ENCODE results near the gene SIPA1L2. TPM values are rescaled to one million over a fixed set of nuclear protein-coding genes. Genes with fewer than 3 reads are reported as not detected.
A peak's percentile ranks its signal among the peaks of the same experiment; 100 is the strongest.

Gene SIPA1L2
- total and polyA plus RNA-seq, 2 of the 4 experiments (the other 2 are of a cell fraction) = 7.1 to 13.4 TPM

DNA sequence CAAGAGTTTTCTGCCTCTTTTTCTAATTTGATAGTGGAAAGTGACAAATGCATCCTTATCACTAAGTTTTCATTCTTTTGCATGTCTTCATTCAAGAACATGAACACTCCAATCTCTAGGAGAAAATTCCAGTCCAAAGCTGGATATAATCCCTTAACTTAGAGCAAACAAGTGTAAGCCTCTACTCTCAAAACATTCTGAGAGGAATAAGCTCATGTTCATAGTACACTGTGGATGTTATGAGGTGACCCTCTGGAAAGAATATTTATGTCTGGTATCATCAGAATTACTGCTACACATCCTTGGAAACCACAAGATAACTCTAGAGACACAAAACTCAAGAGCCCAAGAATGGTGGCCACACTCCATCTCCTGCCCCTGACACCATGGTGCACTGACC lies 15.1 kb downstream of the SIPA1L2 start:
- Histone ChIP-seq H4K91ac (ENCODE audit: insufficient read depth, low read depth, low read length) (peak overlapping the region; percentile 13; the same call in 1 of the 2 replicates), H3K4me1 (ENCODE audit: control insufficient read depth, insufficient read depth, low read length) (peaks cover 14% of the 10 kb centered on the region), H3K9me3 (ENCODE audit: control insufficient read depth, insufficient read depth, low read length) (no peaks in the 10 kb centered on the region), H2BK120ac (ENCODE audit: low read depth, low read length) (peak overlapping the region; percentile 52; the same call in 1 of the 2 replicates), H3K27me3 (ENCODE audit: control insufficient read depth, insufficient read depth, low read length) (no peaks in the 10 kb centered on the region), H3K4me2 (ENCODE audit: low read depth, low read length) (no peak overlapping the region), H3K4me3 (ENCODE audit: insufficient read depth, low read depth, low read length) (no peak overlapping the region), H3K9ac (ENCODE audit: low read depth, low read length) (no peak overlapping the region), H2AFZ (replicated peaks; ENCODE audit: low read length, poor library complexity) (no peak overlapping the region), H4K20me1 (ENCODE audit: insufficient read depth, low read length) (peaks cover 11% of the 10 kb centered on the region; the same call in 1 of the 2 replicates), H3K4ac (ENCODE audit: low read depth, low read length) (peak overlapping the region; percentile 72), H4K8ac (ENCODE audit: low read depth in 2 of 2, low read length in 2 of 2) (peak overlapping the region in 1 of 2 experiments; percentile 21; a peak in 1 of 4 replicates), H2BK15ac (ENCODE audit: low read depth, low read length) (peak overlapping the region; percentile 56; the same call in 1 of the 3 replicates), H3K23ac (ENCODE audit: low read depth, low read length) (0 out of 2 replicates have a peak overlapping the region, but pooled peaks have one; percentile 20), H2BK5ac (ENCODE audit: low read depth, low read length, poor library complexity, severe bottlenecking) (no peak overlapping the region), H2AK9ac (replicated peaks; ENCODE audit: low read depth, low read length, poor library complexity) (no peak overlapping the region), H3K9me1 (ENCODE audit: insufficient read depth, low read length) (peaks cover 9% of the 10 kb centered on the region), H3K36me3 (ENCODE audit: control insufficient read depth, insufficient read depth, low read length) (no peaks in the 10 kb centered on the region), H3K27ac (ENCODE audit: insufficient read depth, low read length) (peak overlapping the region; percentile 27; the same call in 1 of the 2 replicates), H3K79me1 (ENCODE audit: low read depth in 1 of 2, low read length in 2 of 2) (peaks cover 12 to 25% of the 10 kb centered on the region in 2 experiments; a peak in 3 of 4 replicates), H3K18ac (ENCODE audit: low read depth, low read length) (peak overlapping the region; percentile 26; the same call in 1 of the 2 replicates), H2AK5ac (ENCODE audit: low read depth, low read length) (peak overlapping the region; percentile 30; the same call in 1 of the 2 replicates), H2BK20ac (ENCODE audit: low read depth, low read length) (peak overlapping the region; percentile 66), H4K5ac (ENCODE audit: low read depth, low read length) (no peak overlapping the region), H3K14ac (replicated peaks; ENCODE audit: low read depth, low read length) (peak overlapping the region; percentile 39; the same call in 1 of the 2 replicates), H3K56ac (ENCODE audit: extremely low read depth, insufficient read depth, low read length) (no peak overlapping the region)
- ChIA-PET POLR2A (ENCODE audit: unreplicated experiment) (interaction anchor here (0.6 to 1.1 kb wide), 2 partner anchors 289 to 438 kb away, joined by 5 to 6 read pairs; no protein-coding TSS in a partner anchor), CTCF (interaction anchor here (2.2 kb wide), 1 partner anchor 12 kb away, joined by 6 read pairs; no protein-coding TSS in a partner anchor)
- in situ Hi-C loops (cut with MboI; ENCODE audit: low sequenced_read_pairs) (loop anchor here (10.0 kb wide), 1 partner anchor 600 kb away; no protein-coding TSS in a partner anchor), intact Hi-C loops (cut with micrococcal nuclease) (loop anchor here (5.0 kb wide), 2 partner anchors 98 to 138 kb away; no protein-coding TSS in a partner anchor), dilution Hi-C loops (cut with HindIII; ENCODE audit: low sequenced_read_pairs, unreplicated experiment) (no loop called here)
- peak; percentile 22; the same call in 1 of the 2 replicates for ATAC-seq (ENCODE audit: low read depth)
- BruUV-seq (replicated peaks) = no TSS peak
- DNase-seq = no peak
- TF ChIP-seq SMC3 (IDR thresholded peaks at IDR 0.05; ENCODE audit: low read depth, low read length) (no peak), NFE2L2 (IDR thresholded peaks at IDR 0.05; ENCODE audit: low read depth, low read length) (no peak), BHLHE40 (IDR thresholded peaks at IDR 0.05; ENCODE audit: low read depth, low read length) (no peak), POLR2A (IDR thresholded peaks at IDR 0.05; ENCODE audit: low read depth, low read length) (no peak), RFX5 (IDR thresholded peaks at IDR 0.05; ENCODE audit: low read depth, low read length) (no peak), MXI1 (IDR thresholded peaks at IDR 0.05; ENCODE audit: borderline replicate concordance, low read depth, low read length) (no peak), CHD1 (IDR thresholded peaks at IDR 0.05; ENCODE audit: low read depth, low read length) (no peak), FOS (IDR thresholded peaks at IDR 0.05; ENCODE audit: low read depth, low read length) (no peak), RAD21 (IDR thresholded peaks at IDR 0.05; ENCODE audit: low read length) (no peak), MAZ (IDR thresholded peaks at IDR 0.05; ENCODE audit: borderline replicate concordance, low read depth, low read length) (no peak), RCOR1 (IDR thresholded peaks at IDR 0.05; ENCODE audit: insufficient replicate concordance, low read length) (no peak), CEBPB (IDR thresholded peaks at IDR 0.05; ENCODE audit: low read depth, low read length) (no peak), MAFK (IDR thresholded peaks at IDR 0.05; ENCODE audit: low read depth, low read length) (no peak)
- TF ChIP-seq, protein P1, sequence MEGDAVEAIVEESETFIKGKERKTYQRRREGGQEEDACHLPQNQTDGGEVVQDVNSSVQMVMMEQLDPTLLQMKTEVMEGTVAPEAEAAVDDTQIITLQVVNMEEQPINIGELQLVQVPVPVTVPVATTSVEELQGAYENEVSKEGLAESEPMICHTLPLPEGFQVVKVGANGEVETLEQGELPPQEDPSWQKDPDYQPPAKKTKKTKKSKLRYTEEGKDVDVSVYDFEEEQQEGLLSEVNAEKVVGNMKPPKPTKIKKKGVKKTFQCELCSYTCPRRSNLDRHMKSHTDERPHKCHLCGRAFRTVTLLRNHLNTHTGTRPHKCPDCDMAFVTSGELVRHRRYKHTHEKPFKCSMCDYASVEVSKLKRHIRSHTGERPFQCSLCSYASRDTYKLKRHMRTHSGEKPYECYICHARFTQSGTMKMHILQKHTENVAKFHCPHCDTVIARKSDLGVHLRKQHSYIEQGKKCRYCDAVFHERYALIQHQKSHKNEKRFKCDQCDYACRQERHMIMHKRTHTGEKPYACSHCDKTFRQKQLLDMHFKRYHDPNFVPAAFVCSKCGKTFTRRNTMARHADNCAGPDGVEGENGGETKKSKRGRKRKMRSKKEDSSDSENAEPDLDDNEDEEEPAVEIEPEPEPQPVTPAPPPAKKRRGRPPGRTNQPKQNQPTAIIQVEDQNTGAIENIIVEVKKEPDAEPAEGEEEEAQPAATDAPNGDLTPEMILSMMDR (conservative IDR thresholded peaks at IDR 0.05; ENCODE audit: low read depth, low read length) = no peak
- TF ChIP-seq, protein P2, sequence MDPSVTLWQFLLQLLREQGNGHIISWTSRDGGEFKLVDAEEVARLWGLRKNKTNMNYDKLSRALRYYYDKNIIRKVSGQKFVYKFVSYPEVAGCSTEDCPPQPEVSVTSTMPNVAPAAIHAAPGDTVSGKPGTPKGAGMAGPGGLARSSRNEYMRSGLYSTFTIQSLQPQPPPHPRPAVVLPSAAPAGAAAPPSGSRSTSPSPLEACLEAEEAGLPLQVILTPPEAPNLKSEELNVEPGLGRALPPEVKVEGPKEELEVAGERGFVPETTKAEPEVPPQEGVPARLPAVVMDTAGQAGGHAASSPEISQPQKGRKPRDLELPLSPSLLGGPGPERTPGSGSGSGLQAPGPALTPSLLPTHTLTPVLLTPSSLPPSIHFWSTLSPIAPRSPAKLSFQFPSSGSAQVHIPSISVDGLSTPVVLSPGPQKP (IDR thresholded peaks at IDR 0.05; ENCODE audit: borderline replicate concordance, low read depth, low read length) = no peak

Measured in IMR-90 (cell line).